HUES48 (cell line): Measurements from ENCODE around the gene CAMTA2.

ENCODE experiments used
- H3K27ac ChIP-seq: one replicate; pipeline ENCODE4 v1.7.0; 2013; ENCODE audit warnings: low read depth, low read length, inconsistent platforms
- H3K27me3 ChIP-seq: 2 replicates; pipeline ENCODE4 v1.6.1; 2013; ENCODE audit warnings: mild to moderate bottlenecking, low read length; ENCODE audit not compliant: control insufficient read depth, insufficient read depth
- H3K36me3 ChIP-seq: 2 replicates; pipeline ENCODE4 v1.6.1; 2013; ENCODE audit warnings: low read length; ENCODE audit not compliant: control insufficient read depth, insufficient read depth
- H3K4me1 ChIP-seq: 2 replicates; pipeline ENCODE4 v1.6.1; 2013; ENCODE audit warnings: mild to moderate bottlenecking, low read length; ENCODE audit not compliant: control insufficient read depth, insufficient read depth
- H3K4me3 ChIP-seq: 2 replicates; pipeline ENCODE4 v1.5.1; 2013; ENCODE audit warnings: mild to moderate bottlenecking, low read depth, low read length
- H3K9ac ChIP-seq: 2 replicates; pipeline ENCODE4 v1.6.1; 2013; ENCODE audit warnings: mild to moderate bottlenecking, low read depth, low read length, moderate library complexity
- H3K9me3 ChIP-seq: 2 replicates; pipeline ENCODE4 v1.6.1; 2013; ENCODE audit warnings: low read length; ENCODE audit not compliant: control insufficient read depth, insufficient read depth

The CAMTA2 gene

DNA sequence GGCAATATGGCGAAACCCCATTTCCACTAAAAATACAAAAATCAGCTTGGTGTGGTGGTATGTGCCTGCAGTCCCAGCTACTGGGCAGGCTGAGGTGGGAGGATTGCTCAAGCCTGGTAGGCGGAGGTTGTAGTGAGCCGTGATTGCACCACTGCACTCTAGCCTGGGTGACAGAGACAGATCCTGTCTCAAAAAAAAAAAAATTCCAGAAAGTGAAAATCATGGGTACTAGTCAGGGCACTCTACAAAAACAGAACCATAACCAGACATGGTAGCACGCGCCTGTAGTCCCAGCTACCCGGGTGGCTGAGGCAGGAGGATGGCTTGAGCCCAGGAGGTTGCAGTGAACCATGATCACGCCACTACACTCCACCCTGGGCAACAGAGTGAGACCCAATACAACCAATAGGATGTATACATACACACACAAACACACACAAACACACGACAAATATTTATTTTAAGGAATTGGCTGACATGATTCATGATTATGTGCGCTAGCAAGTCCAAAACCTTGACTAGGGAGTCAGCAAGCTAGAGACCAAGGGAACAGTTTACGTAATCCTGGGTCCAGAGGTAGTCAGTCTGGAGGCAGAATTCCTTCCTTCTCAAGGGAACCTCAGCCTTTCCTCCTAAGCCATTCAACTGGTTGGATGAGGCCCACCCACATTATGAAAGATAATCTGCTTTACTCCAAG, 67.0 kb downstream of the CAMTA2 start:
- no peak overlapping the region for H3K27ac ChIP-seq
- H3K9ac ChIP-seq = no peak overlapping the region
- H3K9me3 ChIP-seq = no peaks in the 10 kb centered on the region
- H3K36me3 ChIP-seq = no peaks in the 10 kb centered on the region
- H3K4me3 ChIP-seq = no peak overlapping the region
- peaks cover 4% of the 10 kb centered on the region; the same call in 1 of the 2 replicates for H3K4me1 ChIP-seq
- no peaks in the 10 kb centered on the region for H3K27me3 ChIP-seq

DNA sequence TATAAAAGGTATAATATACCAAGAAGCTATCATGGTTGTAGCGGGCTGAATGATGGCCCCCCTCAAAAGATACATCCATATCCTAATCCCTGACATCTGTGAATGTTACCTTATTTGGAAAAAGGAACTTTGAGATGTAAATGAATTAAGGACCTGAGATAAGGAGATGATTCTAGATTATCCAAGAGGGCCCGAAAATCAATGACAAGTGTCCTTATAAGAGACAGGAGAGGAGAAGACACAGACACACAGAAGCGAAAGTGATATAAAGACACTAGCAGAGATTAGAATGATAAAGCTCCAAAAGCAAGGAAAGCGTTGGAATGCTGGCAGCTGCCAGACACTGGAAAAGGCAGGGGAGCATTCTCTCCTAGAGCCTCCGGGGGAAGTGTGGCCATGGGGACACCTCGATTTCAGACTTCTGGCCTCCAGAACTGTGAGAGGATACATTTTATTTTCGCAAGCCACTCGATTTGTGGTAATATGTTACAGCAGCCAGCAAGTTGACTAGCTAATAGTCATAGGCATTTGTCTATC, 67.9 kb downstream of the CAMTA2 start:
- H3K27ac ChIP-seq = no peak overlapping the region

More for the DNA sequence above, 67.9 kb downstream of the CAMTA2 start:
- no peaks in the 10 kb centered on the region for H3K9me3 ChIP-seq
- no peaks in the 10 kb centered on the region for H3K36me3 ChIP-seq
- H3K4me3 ChIP-seq = no peak overlapping the region
- H3K4me1 ChIP-seq = peaks cover 4% of the 10 kb centered on the region; the same call in 1 of the 2 replicates
- H3K9ac ChIP-seq = no peak overlapping the region
- no peaks in the 10 kb centered on the region for H3K27me3 ChIP-seq
